Measurements from ENCODE around the gene CGB5.
A peak's percentile ranks its signal among the peaks of the same experiment; 100 is the strongest.
"Not testable (repeated sequence)": the region's sequence is repeated elsewhere in the genome, so short reads cannot be mapped to it uniquely, and the experiment has no call there.

CGB5 gene

DNA sequence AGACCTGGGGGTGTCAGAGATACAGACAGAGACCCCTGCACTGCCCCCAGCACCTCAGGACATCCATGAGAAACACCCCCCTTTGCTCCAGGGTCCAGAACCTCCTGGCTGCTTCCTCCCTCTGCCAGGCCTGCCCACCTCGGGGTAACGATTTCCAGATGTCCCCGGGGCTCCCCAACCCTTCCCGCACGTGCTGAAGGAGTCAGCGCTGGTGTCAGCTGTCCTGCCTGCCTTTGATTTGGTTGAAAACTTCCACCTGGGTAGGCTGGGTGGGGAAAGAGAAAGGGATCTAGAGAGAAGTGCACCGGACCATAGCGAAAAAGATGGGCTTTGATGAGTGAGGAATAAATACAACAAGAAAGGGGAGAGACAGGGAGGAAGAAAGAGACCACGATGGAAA is 15.4 kb downstream of the CGB5 start:
- no peak for DNase-seq

DNA sequence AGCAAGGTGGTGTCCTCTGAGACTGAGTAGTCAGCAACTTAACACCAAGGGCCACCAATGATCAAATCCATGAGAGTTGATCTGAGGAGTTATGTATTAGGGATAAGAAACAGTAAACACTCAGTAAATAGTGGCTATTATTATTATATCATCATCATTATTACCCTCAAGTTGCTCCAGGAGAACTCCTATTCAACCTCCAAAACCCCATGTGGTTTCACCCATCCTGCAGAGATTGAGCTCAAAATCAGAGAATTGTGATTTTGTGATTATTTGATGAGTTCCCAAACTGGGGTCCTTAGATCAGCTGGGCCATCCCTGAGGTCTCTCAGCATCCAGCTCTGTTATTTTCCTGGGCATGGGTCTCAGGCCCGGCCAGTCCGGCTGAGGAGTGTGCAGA is 17.4 kb downstream of the CGB5 start:
- DNase-seq, result peak; percentile 2

DNA sequence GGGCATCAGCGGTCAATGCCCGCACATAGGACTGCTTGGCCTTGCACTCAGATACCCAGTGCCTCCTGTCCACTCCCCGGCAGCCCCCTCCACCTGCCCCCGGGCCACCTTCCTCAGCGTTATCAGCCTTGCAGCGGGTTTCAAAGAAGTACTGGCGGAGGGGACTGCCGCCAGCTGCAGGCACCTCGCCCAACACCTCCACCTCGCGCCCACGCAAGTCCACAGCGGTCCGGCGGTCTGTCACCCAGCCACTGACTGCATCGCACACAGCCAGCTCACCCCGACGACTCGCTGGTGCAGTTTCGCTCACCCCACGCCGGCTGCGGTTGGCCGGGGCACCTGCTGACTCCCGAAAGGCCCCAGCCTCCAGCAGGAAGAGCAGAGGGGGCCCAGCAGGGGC is 17.8 kb downstream of the CGB5 start:
- DNase-seq, result peak; percentile 6

DNA sequence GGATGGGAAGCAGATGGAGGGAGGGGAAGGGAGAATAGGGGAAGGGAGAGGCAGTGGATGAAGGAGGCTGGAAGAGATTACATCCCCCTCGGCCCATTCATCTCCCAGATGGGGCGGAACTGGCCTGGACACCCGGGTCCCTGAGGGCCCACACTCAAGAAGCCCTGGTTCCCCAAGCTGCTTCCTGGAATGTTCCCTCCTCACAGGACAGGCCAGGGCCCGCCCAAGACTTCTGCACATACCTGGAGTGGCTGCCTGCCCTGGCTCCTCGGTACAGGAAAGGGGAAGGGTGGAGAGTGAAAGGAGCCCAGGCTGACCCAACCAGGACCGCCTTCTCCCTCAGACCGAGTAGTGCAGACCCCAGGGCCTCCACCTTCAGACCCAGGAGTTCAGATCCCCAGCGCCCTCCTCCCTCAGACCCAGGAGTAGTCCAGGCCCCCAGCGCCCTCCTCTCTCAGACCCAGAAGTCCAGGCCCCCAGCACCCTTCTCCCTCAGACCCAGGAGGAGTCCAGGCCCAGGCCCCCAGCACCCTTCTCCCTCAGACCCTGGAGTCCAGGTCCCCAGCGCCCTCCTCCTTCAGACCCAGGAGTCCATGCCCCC is 20.5 kb downstream of the CGB5 start:
- DNase-seq, result peak; percentile 20

DNA sequence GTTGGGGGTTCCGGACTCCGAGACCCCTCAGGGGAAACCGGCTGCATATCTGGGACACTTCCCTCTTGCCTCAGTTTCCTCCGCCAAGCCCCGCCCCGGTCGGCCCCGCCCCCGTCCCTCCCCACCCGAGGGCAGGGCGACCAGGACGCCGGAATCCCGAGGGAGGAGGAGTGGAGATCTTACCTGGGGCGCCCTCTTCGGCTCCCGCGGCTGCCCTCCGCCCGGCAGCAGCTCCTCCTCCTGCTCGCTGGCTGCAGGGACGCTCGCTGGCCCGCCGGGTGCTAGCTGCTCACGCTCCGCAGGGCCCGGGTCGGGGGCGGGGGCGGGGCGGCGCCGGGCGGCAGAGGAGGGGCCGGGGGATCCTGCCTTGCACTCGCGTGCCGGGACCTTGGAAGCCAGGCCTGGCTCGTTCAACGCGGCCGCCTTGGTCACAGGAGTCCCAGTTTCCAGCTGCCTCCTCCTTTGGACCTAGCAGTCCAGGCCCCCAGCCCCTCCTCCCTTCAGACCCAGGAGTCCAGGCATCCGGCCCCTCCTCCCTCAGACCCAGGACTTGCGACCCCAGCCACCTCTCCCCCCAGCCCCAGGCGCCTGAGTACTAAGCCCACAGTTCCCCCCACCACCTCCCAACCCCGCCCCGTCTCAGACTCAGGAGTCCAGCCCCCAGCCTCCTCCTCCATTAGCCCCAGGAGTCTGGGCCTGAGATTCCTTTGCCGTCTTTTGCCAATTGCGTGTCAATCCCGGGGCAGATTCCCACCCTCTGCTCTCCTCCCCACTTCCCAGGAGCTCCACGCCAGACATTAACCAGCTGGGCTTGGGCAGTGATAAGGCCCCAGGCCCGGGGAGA is 21.3 kb downstream of the CGB5 start, which contains the start of gene NTF4:
Gene NTF4 (minus strand): TSS at position 51 of the 844 bp plus-strand sequence. CDS start 2,821 bp downstream, outside the sequence.
- DNase-seq, result peak; percentile 71

DNA sequence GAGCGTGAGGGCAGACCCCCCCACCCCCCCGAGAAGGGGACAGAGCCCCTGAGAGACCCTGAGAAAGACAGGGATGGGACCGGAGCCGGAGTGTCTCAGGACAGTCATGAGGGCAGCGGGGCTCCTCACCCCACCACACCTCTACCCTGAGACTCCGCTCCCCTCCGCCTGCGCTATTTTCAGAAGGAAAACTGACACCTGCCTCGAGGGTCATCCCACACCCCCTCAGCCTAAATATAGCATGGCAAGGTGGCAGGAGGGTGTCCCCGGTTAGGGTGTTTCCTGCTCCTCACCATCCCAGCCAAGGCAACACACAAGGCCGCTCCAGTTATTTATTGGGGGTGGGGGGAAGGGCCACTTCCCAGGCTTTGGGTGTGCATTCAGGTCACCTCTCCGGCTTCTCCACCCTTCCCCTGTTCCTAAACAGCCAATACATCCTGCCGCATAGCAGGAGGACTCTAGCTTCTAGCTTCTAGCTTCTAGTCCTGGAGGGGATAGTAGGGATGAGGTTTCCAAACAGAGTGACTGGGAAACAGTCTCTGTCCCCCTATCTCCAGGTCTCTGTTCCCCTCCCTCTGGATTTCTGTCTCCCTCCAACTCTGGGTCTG is 22.4 kb downstream of the CGB5 start:
- no peak for DNase-seq

DNA sequence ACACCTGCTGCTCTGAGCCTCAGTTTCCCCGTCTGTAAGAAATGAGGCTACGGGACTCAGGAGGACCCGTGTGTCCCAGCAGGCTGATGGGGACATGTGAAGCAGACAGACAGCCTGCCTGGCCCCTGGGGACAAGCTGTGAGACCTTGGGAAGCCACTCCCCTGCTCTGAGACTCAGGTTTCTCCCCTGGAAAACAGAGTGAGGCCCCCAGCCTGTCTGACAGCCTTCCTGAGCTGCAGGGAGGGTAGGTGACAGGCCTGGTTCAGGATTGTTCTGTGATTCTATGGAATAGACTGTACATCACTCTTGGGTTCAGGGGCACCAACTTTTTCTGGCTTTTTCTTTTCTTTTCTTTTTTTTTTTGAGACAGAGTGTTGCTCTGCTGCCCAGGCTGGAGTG is 23.9 kb downstream of the CGB5 start:
- DNase-seq, result no peak

DNA sequence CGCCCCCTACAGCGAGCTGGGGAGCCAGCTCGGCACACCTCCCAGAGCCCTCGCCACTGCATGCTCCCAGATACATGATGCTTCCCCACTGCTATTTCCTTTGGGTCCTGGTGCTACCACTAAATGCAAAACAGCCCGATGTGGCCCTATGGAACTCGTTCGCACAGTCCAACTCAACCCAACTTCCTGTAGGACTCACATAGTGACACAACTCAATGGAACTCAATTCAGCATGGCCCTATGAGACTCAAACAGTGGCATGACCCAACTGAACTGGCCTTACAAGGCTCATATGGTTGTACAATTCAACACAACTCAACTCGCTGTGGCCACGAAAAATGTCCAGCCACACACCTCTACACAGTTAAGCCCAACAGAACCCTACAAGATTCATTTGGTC is 25.4 kb downstream of the CGB5 start:
- DNase-seq, result no peak

DNA sequence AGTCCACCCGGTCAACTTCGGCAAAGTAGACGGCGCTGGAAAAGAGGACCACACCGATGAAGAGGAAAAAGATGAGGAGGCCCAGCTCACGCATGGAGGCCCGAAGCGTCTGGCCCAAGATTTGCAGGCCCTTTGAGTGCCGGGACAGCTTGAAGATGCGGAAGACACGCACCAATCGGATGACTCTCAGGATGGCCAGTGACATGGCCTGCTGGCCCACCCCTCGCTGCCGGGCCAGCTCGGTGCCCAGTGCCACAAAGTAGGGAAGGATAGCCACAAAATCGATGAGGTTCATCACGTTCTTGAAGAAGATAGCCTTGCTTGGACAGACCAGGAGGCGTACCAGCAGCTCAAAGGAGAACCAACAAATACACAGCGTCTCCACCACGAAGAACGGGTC is 26.8 kb downstream of the CGB5 start:
- DNase-seq, result no peak

DNA sequence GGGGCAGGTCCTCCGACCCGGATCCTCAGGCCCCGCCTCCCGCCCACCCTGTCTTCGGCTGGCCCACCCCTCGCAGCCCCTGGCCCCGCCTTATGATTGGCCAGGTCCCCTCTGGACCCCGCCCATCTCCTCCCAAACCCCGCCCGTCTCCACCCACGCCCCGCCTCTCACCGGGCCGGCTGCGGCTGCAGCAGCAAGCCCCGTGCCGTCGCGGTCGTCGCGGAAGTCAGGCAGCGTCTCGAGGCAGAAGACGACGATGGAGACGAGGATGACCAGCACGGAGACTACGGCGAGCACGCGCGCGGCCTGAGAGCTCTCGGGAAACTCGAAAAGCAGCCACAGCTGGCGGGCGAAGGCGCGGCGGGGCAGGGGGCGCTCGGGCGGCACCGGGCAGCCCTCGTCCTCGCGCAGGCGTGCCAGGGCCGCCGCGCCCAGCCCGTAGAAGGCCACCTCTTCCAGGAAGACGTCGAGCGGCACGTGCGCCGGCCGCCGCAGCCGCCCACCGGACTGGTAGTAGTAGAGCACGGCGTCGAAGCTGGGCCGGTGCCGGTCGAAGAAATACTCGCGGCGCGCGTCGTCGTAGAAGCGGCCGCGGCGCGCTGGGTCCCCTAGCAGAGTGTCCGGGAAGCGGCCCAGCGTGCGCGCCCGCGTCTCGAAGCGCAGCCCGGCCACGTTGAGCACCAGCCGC is 28.4 kb downstream of the CGB5 start:
- DNase-seq, result no peak

DNA sequence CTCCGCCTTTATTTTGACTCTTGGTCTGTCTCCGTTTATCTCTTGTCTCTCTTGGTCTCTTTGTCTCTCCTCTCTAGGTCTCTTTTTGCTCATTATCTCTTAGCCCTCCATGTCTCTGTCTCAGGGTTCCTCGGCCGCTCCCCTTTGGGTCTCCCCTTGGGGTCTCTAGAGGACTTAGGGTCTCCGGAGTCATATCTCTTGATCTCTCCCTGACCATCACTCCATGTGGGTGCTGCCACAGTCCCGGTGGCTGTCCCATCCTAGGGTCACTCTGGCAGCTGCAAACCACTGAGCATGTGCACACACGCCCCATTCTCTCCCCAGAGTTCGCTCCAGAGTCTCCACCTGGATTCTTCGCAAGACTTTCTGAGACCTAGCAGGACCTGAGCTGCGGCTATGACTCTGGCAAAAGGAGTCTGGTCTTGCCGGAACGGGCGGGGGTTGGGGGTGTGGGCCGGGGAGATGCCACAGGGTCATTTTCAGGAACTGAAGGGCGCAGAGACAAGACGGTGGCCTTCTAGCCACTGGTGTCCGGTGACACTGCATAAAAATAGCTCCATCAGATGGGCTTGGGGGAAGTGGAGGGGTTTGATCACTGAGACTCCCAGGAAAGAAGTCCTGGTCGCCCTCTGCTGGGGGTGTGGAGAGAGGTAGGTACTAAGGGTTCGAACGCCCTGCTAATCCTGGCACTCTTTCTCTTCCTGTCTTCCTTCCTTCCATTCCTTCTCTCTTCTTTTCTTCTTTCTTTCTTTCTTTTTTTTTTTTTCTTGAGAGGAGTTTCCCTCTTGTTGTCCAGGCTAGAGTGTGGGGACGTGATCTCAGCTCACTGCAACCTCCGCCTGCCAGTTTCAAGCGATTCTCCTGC is 30.1 kb downstream of the CGB5 start:
- DNase-seq, result peak; percentile 75

DNA sequence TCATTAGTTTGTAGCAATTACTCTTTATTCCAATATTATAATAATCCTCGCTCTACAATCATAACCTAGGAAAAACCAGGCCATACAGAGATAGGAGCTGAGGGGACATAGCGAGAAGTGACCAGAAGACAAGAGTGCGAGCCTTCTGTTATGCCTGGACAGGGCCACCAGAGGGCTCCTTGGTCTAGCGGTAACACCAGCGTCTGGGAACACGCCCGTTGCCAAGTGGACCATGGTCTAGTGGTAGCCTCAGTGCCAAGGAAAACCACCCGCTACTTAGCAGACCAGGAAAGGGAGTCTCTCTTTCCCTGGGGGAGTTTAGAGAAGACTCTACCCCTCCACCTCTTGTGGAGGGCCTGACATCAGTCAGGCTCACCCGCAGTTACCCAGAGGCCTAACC is 31.2 kb downstream of the CGB5 start:
- not testable (repeated sequence) for DNase-seq

DNA sequence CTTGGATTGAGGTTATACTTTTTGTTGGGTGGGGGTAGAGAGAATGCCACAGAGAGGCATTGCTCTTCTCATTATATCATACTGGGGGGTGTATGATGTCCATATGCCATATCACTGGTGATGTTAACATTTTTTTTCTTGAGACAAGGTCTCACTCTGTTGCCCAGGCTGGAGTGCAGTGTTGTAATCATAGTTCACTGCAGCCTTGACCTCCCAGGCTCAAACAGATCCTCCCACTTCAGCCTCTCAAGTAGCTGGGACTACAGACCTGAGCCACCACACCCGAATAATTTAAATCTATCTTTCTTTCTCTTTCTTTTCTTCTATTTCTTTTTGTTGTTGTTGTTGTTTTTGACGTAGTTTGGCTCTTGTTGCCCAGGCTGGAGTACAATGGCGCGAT is 36.7 kb downstream of the CGB5 start:
- DNase-seq, result no peak

DNA sequence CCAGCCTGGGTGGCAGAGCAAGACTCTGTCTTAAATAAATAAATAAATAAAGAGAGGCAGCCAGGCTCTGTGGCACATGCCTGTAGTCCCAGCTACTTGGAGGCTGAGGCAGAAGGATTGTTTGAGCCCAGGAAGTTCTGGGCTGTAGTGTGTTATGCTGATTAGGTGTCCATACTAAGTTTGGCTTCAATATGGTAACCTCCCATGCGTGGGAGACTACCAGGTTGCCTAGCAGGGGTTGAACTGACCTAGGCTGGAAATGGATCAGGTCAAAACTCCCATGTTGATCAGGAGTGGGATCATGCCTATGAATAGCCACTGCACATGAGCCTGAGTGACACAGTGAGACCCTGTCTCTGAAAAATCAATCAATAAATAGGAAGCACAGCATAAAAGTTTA is 37.6 kb downstream of the CGB5 start:
- DNase-seq, result no peak

DNA sequence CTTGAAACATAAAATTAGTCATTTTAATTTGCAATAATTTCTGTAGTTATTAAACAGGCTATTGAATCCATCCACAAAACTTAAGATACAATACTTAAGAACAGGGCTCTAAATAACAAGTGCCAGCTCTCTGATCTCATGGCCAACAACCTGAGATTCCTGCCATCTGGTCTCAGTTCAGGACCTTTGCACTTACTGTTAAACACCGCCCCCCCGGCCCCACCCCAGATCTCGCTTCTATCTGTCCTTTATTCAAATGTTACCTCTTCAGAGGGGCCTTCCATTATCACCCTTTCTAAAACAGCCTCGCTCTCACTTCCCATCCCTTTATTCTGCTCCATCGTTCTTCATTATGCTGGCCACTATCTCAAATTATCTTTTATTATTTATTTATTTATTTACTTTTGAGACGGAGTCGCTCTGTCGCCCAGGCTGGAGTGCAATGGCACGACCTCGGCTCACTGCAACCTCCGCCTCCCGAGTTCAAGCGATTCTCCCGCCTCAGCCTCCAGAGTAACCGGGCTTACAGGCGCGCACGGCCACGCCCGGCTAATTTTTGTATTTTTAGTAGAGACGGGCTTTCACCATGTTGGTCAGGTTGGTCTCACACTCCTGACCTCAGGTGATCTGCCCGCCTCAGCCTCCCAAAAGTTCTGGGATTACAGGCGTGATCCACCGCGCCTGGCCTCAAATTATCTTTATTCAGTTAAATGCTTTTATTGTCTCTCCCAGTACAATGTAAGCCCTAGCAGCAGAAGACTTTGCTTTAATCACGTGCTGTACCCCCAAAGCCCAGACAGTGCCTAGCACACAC is 40.8 kb downstream of the CGB5 start:
- DNase-seq, result no peak

DNA sequence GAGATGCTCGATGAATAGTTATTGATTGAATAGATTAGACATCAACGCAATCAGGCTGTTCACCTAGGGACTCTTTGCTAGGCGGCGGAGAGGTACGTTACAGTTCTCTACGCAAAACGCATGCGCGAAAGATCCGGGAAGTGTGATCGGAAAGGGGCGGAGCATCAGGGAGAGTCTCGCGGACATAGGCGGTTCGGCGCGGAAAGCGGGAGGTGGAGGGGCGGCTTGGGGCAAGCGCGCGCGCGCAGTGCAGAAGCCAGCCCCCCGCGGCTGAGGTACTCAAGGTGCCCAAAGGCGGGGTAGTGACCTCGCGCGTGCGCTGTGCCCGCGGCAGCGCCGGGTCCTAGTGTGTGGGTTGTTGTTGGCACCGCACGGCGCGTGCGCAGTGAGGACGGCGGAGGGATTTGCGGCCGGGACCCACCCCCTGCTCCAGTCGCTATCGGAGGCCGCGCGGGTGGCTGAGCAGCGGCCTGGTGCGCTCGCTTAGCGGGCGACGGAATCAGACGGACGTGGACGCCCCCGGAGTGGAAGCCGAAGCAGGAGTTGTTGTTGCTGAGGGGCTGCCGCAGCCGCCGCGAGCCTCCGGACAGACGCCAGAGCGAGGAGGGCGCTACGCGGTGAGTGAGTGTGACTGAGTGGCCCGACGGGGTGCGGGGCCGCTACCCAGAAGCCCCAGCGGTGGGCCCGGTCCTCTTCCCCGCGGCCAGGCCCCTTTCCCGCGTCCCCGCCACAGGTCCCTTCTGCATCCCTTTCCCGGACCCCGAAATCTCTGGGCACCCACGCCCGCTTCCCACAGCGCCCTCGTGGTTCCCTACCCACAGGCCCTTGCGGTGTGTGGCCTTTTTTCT is 41.6 kb downstream of the CGB5 start, which contains the start of gene SNRNP70:
Gene SNRNP70 (plus strand): TSS at position 432 of the 848 bp plus-strand sequence. CDS start 964 bp downstream, outside the sequence.
- peak; percentile 93 for DNase-seq

DNA sequence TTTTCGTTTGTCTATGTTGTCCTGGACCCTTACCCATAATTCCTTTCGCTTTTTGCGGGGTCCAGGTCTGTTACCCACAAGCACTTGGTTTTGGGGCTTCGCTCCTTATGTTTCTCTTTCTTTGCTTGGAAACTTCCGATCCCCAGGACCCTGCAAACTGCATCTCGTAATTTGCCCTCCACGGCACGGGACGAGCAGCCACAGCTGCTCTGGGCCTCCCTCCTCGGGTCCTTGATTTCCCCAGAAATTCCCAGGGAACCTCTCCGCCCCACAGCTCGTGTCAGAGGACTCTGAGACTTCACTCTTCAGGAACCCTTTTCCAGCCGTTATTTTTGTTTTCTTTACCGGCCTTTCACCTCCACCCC is 42.2 kb downstream of the CGB5 start:
- DNase-seq, result no peak

DNA sequence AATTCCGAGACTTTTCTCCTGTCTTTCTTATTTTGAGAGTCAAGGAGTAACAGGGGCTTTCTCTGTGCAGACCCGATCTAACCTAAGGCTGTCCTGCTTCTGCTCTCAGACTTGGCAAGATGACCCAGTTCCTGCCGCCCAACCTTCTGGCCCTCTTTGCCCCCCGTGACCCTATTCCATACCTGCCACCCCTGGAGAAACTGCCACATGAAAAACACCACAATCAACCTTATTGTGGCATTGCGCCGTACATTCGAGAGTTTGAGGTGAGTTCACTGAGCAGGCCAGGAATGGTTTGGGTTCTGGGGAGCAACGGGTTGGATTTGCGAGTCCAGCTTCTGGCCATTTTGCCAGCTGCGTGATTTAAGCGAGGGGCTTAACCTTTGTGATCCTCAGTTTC is 42.6 kb downstream of the CGB5 start:
- no peak for DNase-seq

DNA sequence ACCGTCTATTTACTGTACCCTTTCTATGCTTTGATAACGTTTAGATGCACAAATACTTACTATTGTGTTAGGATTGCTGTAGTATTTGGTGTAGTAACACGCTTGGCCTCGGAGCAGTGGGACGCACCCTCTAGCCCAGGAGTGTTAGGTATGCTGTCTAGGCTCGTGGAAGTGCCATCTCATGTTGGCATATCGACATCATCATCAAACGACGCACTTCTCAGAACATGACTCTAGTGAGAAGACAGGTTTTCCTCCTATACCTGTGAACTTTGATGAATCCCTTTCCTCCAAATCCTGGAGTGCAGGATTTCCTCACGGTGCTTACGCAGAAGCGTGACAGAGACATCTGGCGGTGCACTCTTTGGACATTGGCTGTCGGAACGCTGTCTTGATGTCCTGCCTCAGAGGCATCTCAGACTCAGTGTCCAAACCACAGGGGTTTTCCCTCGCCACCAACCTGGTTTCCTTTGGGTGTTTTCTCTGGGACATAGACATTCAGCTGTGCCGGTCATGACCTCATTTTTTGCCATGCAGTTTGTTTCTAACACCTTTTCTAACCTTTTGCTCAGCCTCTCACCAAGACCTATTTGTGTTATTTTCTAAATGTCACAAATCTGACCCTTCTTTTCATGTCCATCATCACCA is 47.9 kb downstream of the CGB5 start:
- no peak for DNase-seq

DNA sequence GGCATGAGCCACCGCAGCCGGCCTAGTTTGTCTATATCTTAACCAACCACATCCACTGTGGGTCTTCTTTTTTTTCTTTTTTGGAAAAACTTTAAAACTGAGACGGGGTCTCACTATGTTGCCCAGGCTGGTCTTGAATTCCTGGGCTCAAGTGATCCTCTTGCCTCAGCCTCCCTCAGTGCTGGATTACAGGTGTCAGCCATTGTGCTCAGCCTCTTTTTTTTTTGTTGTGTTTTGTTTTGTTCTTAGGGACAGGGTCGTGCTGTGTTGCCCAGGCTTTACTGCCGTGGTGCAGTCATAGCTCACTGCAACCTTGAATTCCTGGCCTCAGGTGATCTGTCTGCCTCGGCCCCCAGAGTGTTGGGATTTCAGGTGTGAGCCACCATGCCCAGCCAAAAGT is 49.0 kb downstream of the CGB5 start:
- no peak for DNase-seq

All from 8988T (cell line).